Left ventricle myocardium inferior (tissue), 1 donor: Measurements from ENCODE around the gene TRIO. TPM values are rescaled to one million over a fixed set of nuclear protein-coding genes. Genes with fewer than 3 reads are reported as not detected.

Source experiments
- DNase-seq: peaks from one replicate; pipeline ENCODE4 v3.0.0-alpha.2; 2020
- H3K27ac ChIP-seq: fragments of 200-600 bp; replicated peaks from 2 replicates; pipeline ENCODE4 v1.8.0; 2021
- H3K27me3 ChIP-seq: fragments of 200-600 bp; 2 replicates; pipeline ENCODE4 v1.8.0; 2021; ENCODE audit warnings: low read depth
- H3K36me3 ChIP-seq: fragments of 200-600 bp; 2 replicates; pipeline ENCODE4 v1.8.0; 2021
- H3K4me1 ChIP-seq: fragments of 200-600 bp; 2 replicates; pipeline ENCODE4 v1.8.0; 2021
- H3K4me3 ChIP-seq: fragments of 200-600 bp; 2 replicates; pipeline ENCODE4 v1.8.0; 2021; ENCODE audit warnings: mild to moderate bottlenecking, moderate library complexity
- H3K9me3 ChIP-seq: fragments of 200-600 bp; replicated peaks from 2 replicates; pipeline ENCODE4 v1.8.0; 2021
- intact Hi-C: fragments of 100-400 bp; cut with micrococcal nuclease; formaldehyde crosslinking; loops from one replicate; pipeline ENCODE4 v1.11.0; 2022
- total RNA-seq: library from RNA; stranded (reverse); fragmentation: NEBNext Ultra II Directional; extraction: Animal tissue kit (Norgen Biotek cat#: 25700); gene quantifications from one replicate; pipeline ENCODE4 v1.2.1, GENCODE V29; 2021
- TF ChIP-seq, protein P1 (sequence below): fragments of 200-600 bp; IDR thresholded peaks from 2 replicates; pipeline ENCODE4 v1.8.0; 2021; ENCODE audit warnings: antibody characterized with exemption, mild to moderate bottlenecking, borderline replicate concordance
- donor health status: DM: no; HTN: yes; CAD: no; lungs with severe emphysema.

The TRIO gene
- total RNA-seq, 1 donor from 2014 or later = 52.8 TPM

DNA sequence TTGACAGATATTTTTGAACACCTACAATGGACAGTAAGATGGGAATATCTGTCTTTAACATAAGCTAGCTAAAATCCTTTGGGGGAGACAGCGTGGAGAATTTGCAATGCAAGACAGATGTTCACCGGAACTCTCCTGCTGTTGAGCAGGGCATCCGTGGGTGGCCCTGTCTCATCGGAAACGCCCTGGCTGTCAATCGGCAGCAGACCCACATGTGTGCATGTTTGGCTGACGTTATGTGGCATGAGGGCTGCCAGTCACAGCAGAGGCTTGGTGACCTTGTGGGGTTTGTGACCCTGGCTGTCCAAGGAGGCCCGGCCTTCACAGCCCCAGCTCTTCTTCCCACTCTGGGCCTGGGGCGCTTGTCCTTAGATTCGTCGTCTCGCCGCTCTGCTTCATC lies 308.7 kb downstream of the TRIO start:
- intact Hi-C loops = no loop called here

DNA sequence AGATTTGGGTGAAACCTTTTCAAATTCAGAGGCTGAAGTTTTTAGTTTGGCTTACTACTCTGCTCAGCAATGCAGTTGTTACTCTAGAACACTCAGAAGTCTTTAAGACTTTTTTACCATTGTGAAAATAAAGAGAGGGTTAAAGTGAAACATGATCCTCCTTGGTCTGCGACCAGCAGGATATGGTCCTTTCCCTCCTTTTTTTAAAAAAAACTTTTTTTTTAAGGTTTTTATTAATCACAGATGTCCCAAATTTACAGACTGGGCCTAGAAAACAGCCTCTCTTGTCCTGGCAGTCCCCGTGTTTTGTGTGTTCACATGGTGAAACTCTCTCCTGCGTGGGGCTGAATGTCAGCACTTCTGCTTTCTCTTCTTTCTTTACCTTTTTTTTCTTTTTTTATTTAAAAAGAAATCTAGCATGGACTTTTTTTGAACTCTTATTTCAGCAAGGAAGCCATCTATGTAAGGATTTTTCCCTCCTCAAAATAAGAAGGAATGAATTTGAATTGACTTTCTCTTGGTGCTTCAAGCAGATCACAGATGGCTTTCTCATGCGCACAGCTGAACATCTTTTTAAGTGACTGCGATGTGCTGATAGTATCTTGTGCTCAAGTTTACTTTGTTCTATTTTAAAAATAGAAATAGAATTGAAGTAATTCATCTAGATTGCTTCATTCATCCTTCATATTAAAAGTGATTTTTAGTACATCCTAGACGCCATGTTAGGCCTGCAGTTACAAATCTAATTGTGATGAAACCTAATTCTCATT lies 309.7 kb downstream of the TRIO start:
- no peaks in the 10 kb centered on the region for H3K27me3 ChIP-seq
- intact Hi-C loops = no loop called here
- no peak overlapping the region for H3K4me3 ChIP-seq
- no peak for DNase-seq
- TF ChIP-seq, protein P1, sequence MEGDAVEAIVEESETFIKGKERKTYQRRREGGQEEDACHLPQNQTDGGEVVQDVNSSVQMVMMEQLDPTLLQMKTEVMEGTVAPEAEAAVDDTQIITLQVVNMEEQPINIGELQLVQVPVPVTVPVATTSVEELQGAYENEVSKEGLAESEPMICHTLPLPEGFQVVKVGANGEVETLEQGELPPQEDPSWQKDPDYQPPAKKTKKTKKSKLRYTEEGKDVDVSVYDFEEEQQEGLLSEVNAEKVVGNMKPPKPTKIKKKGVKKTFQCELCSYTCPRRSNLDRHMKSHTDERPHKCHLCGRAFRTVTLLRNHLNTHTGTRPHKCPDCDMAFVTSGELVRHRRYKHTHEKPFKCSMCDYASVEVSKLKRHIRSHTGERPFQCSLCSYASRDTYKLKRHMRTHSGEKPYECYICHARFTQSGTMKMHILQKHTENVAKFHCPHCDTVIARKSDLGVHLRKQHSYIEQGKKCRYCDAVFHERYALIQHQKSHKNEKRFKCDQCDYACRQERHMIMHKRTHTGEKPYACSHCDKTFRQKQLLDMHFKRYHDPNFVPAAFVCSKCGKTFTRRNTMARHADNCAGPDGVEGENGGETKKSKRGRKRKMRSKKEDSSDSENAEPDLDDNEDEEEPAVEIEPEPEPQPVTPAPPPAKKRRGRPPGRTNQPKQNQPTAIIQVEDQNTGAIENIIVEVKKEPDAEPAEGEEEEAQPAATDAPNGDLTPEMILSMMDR = no peak
- peaks cover 10% of the 10 kb centered on the region for H3K36me3 ChIP-seq
- H3K27ac ChIP-seq = peak overlapping the region; percentile 57
- no peaks in the 10 kb centered on the region for H3K9me3 ChIP-seq
- H3K4me1 ChIP-seq = peaks cover 69% of the 10 kb centered on the region

More for the DNA sequence above, 308.7 kb downstream of the TRIO start:
- no peak overlapping the region for H3K4me3 ChIP-seq
- peaks cover 73% of the 10 kb centered on the region for H3K4me1 ChIP-seq
- no peaks in the 10 kb centered on the region for H3K9me3 ChIP-seq
- TF ChIP-seq, protein P1 = no peak
- DNase-seq = no peak
- H3K27ac ChIP-seq = peak overlapping the region; percentile 57
- no peaks in the 10 kb centered on the region for H3K27me3 ChIP-seq
- H3K36me3 ChIP-seq = peaks cover 10% of the 10 kb centered on the region

DNA sequence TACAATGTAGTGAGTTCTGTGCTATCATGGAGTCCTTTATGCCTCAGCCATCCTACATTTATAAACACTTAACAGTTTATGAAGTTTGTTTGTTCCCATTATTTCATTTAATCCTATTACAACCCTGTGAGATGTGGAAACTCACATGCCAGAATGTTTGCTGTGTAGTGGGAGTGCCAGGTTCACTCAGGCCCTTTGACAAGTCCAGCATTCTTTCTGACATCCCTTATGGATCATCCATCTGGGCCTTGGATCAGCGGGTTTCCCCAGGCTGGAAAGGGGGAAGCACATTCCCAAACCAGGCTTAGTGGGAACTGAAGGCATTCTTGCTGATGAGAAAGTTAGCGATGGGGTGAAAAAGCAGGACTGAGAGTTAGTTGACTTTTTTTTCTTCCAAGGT lies 310.3 kb downstream of the TRIO start:
- intact Hi-C loops = no loop called here
- H3K27ac ChIP-seq = peak overlapping the region; percentile 57
- DNase-seq = no peak

DNA sequence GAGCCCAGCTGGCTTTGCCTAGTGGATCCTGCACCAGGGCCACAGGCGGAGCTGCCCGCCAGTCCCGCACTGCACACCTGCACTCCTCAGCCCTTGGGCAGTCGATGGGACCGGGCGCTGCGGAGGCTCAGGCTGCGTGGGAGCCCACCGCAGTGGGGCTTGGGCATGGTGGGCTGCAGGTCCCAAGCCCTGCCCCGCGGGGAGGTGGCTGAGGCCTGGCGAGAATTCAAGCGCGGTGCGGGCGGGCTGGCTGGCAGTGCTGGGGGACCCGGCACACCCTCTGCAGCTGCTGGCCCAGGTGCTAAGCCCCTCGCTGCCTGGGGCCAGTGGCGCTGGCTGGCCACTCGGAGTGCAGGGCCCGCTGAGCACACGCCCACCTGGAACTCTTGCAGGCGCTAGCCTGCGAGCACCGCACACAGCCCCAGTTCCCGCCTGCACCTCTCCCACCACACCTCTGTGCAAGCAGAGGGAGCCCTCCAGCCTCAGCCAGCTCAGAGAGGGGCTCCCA lies 312.7 kb downstream of the TRIO start:
- no peak overlapping the region for H3K27ac ChIP-seq
- H3K4me1 ChIP-seq = peaks cover 48% of the 10 kb centered on the region
- no peaks in the 10 kb centered on the region for H3K9me3 ChIP-seq
- no peak for DNase-seq
- TF ChIP-seq, protein P1 = no peak
- H3K4me3 ChIP-seq = no peak overlapping the region
- intact Hi-C loops = no loop called here
- H3K36me3 ChIP-seq = peaks cover 25% of the 10 kb centered on the region
- no peaks in the 10 kb centered on the region for H3K27me3 ChIP-seq

More for the DNA sequence above, 310.3 kb downstream of the TRIO start:
- H3K9me3 ChIP-seq = no peaks in the 10 kb centered on the region
- H3K36me3 ChIP-seq = peaks cover 10% of the 10 kb centered on the region
- peaks cover 69% of the 10 kb centered on the region for H3K4me1 ChIP-seq
- no peak overlapping the region for H3K4me3 ChIP-seq
- no peaks in the 10 kb centered on the region for H3K27me3 ChIP-seq
- TF ChIP-seq, protein P1 = no peak

DNA sequence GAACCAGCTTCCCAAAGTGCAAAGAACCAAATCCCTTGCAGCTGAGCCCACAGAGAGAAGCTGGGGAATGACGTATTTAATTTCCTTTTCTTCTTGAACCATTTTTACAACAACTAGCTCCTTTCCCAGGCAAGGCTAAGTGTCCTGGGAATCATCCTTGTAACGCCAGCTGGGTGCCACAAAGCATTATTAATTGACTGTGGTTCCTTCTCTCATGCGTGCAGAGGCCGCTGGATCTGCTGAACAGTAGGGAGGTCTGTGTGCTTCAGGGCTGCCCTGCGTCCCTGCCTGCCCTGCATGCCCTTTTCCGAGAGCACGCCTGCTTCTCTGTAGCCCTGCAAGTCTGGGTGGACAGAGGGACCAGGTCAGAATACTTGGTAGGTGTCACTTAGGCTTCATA lies 314.3 kb downstream of the TRIO start:
- Histone ChIP-seq H3K9me3 (no peaks in the 10 kb centered on the region), H3K27ac (peak overlapping the region; percentile 38), H3K4me1 (peaks cover 33% of the 10 kb centered on the region), H3K36me3 (peaks cover 38% of the 10 kb centered on the region), H3K4me3 (no peak overlapping the region), H3K27me3 (no peaks in the 10 kb centered on the region)
- intact Hi-C loops = no loop called here
- TF ChIP-seq, protein P1 = no peak
- no peak for DNase-seq
